ENCODE data around the gene TOM1L2.

GRCh38 chr17:17990282-17990681 is 18.1 kb upstream of the TOM1L2 start:
- TF ChIP-seq CTCF (IDR thresholded peaks at IDR 0.05) (no peak), EZH2 (IDR thresholded peaks at IDR 0.05) (no peak)
